ENCODE results near the gene MAP6.

DNA sequence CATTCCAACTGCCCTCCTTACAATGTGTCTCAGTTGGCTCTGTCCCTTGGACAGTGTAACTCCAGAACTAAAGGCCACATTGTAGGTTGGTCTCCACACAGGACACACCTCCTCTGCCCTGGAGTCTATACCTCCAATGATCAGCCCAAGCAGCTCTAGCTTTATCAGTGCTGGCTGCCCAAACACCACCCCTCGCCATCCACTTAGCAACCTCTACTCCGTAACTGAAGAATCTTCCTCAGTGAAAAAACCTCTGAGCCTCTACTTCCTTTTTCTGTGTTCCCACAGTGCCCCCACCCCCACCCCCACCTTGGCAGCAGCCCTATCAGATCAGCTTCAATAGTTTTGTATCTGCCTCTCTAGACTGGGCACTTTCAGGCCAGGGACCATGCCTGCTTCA, 73.4 kb downstream of the MAP6 start:
- TF ChIP-seq, protein P1, sequence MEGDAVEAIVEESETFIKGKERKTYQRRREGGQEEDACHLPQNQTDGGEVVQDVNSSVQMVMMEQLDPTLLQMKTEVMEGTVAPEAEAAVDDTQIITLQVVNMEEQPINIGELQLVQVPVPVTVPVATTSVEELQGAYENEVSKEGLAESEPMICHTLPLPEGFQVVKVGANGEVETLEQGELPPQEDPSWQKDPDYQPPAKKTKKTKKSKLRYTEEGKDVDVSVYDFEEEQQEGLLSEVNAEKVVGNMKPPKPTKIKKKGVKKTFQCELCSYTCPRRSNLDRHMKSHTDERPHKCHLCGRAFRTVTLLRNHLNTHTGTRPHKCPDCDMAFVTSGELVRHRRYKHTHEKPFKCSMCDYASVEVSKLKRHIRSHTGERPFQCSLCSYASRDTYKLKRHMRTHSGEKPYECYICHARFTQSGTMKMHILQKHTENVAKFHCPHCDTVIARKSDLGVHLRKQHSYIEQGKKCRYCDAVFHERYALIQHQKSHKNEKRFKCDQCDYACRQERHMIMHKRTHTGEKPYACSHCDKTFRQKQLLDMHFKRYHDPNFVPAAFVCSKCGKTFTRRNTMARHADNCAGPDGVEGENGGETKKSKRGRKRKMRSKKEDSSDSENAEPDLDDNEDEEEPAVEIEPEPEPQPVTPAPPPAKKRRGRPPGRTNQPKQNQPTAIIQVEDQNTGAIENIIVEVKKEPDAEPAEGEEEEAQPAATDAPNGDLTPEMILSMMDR (IDR thresholded peaks at IDR 0.05), result no peak
- TF ChIP-seq POLR2A (IDR thresholded peaks at IDR 0.05) (no peak), POLR2AphosphoS5 (IDR thresholded peaks at IDR 0.05) (no peak)
